WERI-Rb-1 (cell line): ENCODE results near the gene SAMM50.
A peak's percentile ranks its signal among the peaks of the same experiment; 100 is the strongest.

Experiments used
- DNase-seq: peaks from one replicate; pipeline ENCODE4 v3.0.0-alpha.2; 2020
- H3K27ac ChIP-seq: fragments of 250-450 bp; sonication (Bioruptor Pico); 2 replicates; pipeline ENCODE4 v1.5.1; 2020; ENCODE audit warnings: mild to moderate bottlenecking, moderate library complexity
- H3K27me3 ChIP-seq: fragments of 250-450 bp; sonication (Bioruptor Pico); 2 replicates; pipeline ENCODE4 v1.5.1; 2021; ENCODE audit warnings: mild to moderate bottlenecking, low read depth, moderate library complexity; ENCODE audit not compliant: insufficient read depth, severe bottlenecking
- H3K36me3 ChIP-seq: fragments of 250-450 bp; sonication (Bioruptor Pico); 2 replicates; pipeline ENCODE4 v1.5.1; 2020; ENCODE audit warnings: mild to moderate bottlenecking, moderate library complexity
- H3K4me3 ChIP-seq: 2 replicates; pipeline ENCODE4 v1.5.1; 2011; ENCODE audit warnings: low read depth, mild to moderate bottlenecking, control low read depth, low read length
- H3K9me3 ChIP-seq: fragments of 250-450 bp; sonication (Bioruptor Pico); 2 replicates; pipeline ENCODE4 v1.5.1; 2021; ENCODE audit warnings: mild to moderate bottlenecking, moderate library complexity; ENCODE audit not compliant: severe bottlenecking
- TF ChIP-seq, protein P1 (sequence below): IDR thresholded peaks from 2 replicates; pipeline ENCODE4 v1.5.1; 2011; ENCODE audit warnings: low read depth, mild to moderate bottlenecking, control low read depth, inconsistent platforms, low read length

The SAMM50 gene

DNA sequence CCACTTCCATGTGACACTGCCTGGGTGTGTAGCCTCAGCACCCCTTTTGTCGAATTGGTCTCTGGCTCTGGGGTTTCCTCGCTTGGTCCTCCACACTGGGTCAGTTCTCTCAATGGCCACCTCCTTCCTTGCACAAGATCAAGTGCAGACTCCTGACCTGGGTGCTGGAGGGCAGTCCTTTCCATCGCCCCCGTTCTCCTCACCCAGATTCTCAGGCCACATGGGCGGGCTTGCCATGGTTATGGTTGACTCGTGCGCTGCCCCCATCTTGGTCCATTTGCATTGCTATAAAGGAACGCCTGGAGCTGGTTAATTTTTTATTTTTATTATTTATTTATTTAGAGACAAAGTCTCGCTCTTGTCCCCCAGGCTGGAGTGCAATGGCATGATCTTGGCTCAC lies 63.4 kb downstream of the SAMM50 start:
- Histone ChIP-seq H3K27ac (no peak overlapping the region), H3K27me3 (no peaks in the 10 kb centered on the region), H3K9me3 (no peaks in the 10 kb centered on the region), H3K36me3 (no peaks in the 10 kb centered on the region), H3K4me3 (no peak overlapping the region)
- TF ChIP-seq, protein P1, sequence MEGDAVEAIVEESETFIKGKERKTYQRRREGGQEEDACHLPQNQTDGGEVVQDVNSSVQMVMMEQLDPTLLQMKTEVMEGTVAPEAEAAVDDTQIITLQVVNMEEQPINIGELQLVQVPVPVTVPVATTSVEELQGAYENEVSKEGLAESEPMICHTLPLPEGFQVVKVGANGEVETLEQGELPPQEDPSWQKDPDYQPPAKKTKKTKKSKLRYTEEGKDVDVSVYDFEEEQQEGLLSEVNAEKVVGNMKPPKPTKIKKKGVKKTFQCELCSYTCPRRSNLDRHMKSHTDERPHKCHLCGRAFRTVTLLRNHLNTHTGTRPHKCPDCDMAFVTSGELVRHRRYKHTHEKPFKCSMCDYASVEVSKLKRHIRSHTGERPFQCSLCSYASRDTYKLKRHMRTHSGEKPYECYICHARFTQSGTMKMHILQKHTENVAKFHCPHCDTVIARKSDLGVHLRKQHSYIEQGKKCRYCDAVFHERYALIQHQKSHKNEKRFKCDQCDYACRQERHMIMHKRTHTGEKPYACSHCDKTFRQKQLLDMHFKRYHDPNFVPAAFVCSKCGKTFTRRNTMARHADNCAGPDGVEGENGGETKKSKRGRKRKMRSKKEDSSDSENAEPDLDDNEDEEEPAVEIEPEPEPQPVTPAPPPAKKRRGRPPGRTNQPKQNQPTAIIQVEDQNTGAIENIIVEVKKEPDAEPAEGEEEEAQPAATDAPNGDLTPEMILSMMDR: no peak
- DNase-seq: no peak

DNA sequence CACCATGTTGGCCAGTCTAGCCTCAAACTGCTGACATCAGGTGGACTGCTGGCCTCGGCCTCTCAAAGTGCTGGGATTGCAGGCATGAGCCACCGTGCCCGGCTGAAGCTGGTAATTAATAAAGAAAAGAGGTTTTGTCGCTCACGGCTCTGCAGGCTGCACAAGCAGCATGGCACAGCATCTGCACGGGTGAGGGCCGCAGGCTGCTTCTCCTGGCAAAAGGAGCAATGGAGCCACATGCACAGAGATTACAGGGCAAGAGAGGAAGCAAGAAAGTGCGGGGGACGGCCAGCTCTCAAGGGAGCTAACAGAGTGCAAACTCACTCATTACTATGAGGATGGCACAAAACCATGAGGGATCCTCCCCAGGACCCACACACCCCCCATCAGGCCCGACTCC lies 64.2 kb downstream of the SAMM50 start:
- DNase-seq: no peak
- no peak overlapping the region for H3K27ac ChIP-seq
- TF ChIP-seq, protein P1: no peak
- no peaks in the 10 kb centered on the region for H3K36me3 ChIP-seq
- H3K27me3 ChIP-seq: no peaks in the 10 kb centered on the region
- H3K9me3 ChIP-seq: no peaks in the 10 kb centered on the region
- H3K4me3 ChIP-seq: no peak overlapping the region

GRCh38 chr22:44019846-44020245 lies 64.6 kb downstream of the SAMM50 start:
- no peak overlapping the region for H3K27ac ChIP-seq
- TF ChIP-seq, protein P1: no peak
- no peaks in the 10 kb centered on the region for H3K36me3 ChIP-seq
- H3K27me3 ChIP-seq: no peaks in the 10 kb centered on the region
- H3K9me3 ChIP-seq: no peaks in the 10 kb centered on the region
- no peak for DNase-seq
- H3K4me3 ChIP-seq: no peak overlapping the region

- Histone ChIP-seq H3K27me3 (no peaks in the 10 kb centered on the region), H3K4me3 (no peak overlapping the region), H3K36me3 (no peaks in the 10 kb centered on the region), H3K27ac (peak overlapping the region; percentile 48), H3K9me3 (no peaks in the 10 kb centered on the region)
- DNase-seq: no peak
- TF ChIP-seq, protein P1: no peak
These were observed 65.7 kb downstream of the SAMM50 start for GRCh38 chr22:44020981-44021380.

DNA sequence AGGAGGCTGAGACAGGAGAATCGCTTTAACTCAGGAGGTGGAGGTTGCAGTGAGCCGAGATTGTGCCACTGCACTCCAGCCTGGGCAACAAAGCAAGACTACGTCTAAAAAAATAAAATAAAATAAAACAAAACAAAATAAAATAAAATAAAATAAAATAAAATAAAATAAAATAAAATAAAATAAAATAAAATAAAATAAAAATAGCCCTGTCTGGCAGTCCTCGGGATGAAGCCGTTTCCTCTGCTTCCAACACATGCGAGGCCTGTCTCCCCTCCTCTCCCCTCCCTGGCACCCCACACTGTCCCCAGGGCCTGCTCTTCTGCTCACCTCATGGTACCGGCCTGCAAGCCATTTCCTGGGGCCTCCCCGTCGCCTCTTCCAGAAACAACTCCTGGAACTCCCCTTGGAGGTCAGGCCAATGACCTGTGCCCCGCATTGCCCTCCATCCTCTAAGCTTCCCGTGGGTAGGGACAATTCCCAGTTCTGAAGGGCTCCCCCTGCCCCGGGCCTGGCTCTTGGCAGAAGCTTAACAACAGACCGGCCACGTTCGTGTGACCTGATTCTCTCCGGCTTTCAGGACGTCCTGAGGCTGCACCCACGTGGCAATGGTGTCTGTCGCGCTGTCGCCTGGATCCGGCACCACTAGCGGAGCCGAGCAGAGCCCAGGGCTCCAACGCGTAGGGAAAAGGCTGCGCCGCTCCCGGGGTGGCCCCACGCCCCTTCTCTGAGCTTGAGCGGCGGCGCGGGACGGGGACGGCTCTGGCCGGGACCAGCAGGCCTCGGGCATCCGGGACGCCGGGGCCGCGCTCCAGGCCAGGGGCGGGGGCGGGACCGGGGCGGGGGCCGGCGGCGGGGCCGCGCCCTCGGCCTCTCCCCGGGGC lies 68.4 kb downstream of the SAMM50 start:
- H3K4me3 ChIP-seq: no peak overlapping the region
- DNase-seq: no peak
- TF ChIP-seq, protein P1: no peak
- H3K27ac ChIP-seq: no peak overlapping the region
- H3K27me3 ChIP-seq: no peaks in the 10 kb centered on the region
- H3K9me3 ChIP-seq: no peaks in the 10 kb centered on the region
- H3K36me3 ChIP-seq: no peaks in the 10 kb centered on the region
